Measurements from ENCODE around the gene BAZ1B. TPM values are rescaled to one million over a fixed set of nuclear protein-coding genes. Genes with fewer than 3 reads are reported as not detected.
"Not testable (repeated sequence)": the region's sequence is repeated elsewhere in the genome, so short reads cannot be mapped to it uniquely, and the experiment has no call there.

The BAZ1B gene
- total and polyA plus RNA-seq, 2 donors: 37.1 to 60.0 TPM

DNA sequence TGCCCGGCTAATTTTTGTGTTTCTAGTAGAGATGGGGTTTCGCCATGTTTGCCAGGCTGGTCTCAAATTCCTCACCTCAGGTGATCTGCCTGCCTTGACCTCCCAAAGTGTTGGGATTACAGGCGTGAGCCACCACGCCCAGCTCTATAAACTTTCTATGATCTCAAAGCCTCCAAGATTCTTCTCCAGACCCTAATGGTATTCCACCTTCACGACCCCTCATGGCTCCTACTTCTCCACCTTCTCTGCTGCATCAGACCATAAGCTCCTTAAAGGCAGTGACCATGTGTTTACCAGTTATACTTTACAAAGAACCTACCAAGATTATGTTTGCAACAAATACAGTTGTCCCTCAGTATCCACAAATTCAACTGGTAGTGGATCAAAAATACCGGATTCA lies 10.1 kb upstream of the BAZ1B start:
- 96% methylated on average over 6 of the region's 6 CpGs for WGBS
- Histone ChIP-seq H3K4me1 (ENCODE audit: insufficient read depth) (no peaks in the 10 kb centered on the region), H3K4me3 (ENCODE audit: low read depth, low read length) (no peak overlapping the region), H3K36me3 (ENCODE audit: insufficient read depth) (peaks cover 7% of the 10 kb centered on the region), H3K27ac (ENCODE audit: low read depth) (no peak overlapping the region)
- no peak for DNase-seq (ENCODE audit: extremely low spot score)

DNA sequence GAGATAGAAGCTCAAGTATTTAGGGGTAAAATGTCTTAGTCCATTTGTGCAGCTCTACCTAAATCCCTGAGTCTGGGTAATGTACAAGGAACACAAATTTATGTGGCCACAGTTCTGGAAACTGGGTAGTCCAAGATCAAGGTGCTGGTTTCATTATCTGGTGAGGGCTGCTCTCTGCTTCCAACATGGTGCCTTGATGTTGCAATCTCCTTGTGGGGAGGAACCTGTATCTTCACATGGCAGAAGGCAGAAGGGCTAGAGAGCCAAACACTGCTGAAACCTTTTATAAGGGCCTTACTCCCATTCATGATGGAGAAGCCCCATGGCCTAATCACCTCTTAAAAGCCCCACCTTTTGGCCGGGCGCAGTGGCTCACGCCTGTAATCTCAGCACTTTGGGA lies 8.7 kb upstream of the BAZ1B start:
- no peaks in the 10 kb centered on the region for H3K4me1 ChIP-seq (ENCODE audit: insufficient read depth)
- no peak overlapping the region for H3K4me3 ChIP-seq (ENCODE audit: low read depth, low read length)
- WGBS: 90% methylated on average over 3 of the region's 3 CpGs
- no peaks in the 10 kb centered on the region for H3K36me3 ChIP-seq (ENCODE audit: insufficient read depth)
- no peak overlapping the region for H3K27ac ChIP-seq (ENCODE audit: low read depth)
- DNase-seq (ENCODE audit: extremely low spot score): no peak

DNA sequence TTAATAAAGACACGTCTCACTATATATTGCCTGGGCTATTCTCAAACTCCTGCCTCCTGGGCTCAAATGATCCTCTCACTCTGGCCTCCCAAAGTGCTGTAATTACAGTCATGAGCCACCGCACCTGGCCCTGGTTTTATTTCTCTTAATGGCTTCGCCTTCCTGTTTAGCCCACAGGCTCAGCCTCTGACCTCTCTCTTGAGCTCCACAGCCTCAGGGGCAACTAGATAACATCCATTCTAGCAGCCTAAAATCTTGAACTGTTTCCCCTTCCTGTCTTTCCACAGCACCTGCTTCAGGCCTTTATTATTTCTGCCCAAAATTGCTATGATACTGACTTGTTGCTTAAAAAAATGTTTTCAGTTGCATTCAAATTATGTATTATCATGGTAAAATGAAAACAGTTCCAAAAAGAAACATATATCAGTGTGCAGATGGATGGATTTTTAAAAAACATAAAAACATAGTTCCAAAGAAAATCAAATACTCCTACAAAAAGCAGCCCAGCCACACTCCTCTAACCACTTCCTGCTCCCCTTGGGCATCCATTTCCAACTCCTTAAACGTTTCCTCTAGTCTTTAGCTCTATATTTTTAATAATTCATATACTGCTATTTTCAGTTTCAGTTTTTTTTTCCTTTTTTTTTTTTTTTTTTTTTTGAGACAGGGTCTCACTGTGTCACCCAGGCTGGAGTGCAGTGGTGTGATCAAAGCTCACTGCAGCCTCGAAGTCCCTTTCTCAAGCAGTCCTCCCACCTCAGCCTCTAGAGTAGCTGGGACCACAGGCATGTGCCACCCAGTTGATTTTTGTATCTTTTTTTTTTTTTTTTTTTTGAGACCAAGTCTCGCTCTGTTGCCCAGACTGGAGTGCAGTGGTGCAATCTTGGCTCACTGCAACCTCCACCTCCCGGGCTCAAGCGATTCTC lies 5.1 kb upstream of the BAZ1B start:
- 70% methylated on average over 8 of the region's 8 CpGs for WGBS
- no peak for DNase-seq (ENCODE audit: extremely low spot score)
- peak overlapping the region; percentile 18 for H3K27ac ChIP-seq (ENCODE audit: low read depth)

DNA sequence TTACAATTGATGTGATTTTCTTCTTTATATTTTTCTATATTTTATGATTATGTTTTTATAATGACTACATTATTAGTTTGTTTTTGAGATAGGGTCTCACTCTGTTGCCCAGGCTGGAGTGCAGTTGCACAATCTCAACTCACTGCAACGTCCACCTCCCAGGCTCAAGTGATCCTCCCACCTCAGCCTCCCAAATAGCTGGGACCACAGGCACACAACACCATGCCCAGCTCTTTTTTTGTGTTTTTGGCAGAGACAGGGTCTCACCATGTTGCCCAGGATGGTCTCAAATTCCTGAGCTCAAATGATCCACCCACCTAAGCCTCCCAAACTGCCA lies 4.0 kb upstream of the BAZ1B start:
- not testable (repeated sequence) for H3K36me3 ChIP-seq (ENCODE audit: insufficient read depth); DNase-seq (ENCODE audit: extremely low spot score); H3K4me3 ChIP-seq (ENCODE audit: low read depth, low read length); H3K4me1 ChIP-seq (ENCODE audit: insufficient read depth); H3K27ac ChIP-seq (ENCODE audit: low read depth)
- 71% methylated on average over 1 of the region's 1 CpG for WGBS

More for the DNA sequence above, 5.1 kb upstream of the BAZ1B start:
- Histone ChIP-seq H3K4me3 (ENCODE audit: low read depth, low read length) (no peak overlapping the region), H3K4me1 (ENCODE audit: insufficient read depth) (no peaks in the 10 kb centered on the region), H3K36me3 (ENCODE audit: insufficient read depth) (no peaks in the 10 kb centered on the region)

DNA sequence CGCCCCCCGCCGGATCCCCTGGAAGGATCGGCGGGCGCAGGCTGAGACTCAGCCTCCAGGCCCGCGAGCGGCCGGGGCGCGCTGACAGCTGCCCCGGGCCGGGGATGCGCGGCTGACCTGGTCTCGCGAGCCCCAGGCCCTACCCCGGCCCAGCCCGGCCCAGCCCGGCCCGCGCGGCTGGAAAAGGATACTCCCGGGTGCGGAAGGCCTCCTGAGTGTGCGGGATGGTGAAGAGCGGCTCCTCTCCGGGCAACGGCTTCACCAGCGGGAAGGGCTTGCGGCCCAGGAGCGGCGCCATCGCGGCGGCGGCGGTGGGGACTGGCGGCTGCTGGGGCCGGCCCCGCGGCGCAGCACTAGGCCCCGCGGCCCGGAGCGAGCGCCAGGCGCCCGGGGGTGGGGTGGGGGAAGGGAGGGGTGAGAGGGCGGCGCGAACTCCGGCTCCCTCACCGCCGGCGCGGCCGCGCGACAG lies 423 bp downstream of the BAZ1B start:
- Histone ChIP-seq H3K4me1 (ENCODE audit: insufficient read depth) (peaks cover 4% of the 10 kb centered on the region), H3K27ac (ENCODE audit: low read depth) (peak overlapping the region; percentile 93), H3K4me3 (ENCODE audit: low read depth, low read length) (peak overlapping the region; percentile 92), H3K36me3 (ENCODE audit: insufficient read depth) (no peaks in the 10 kb centered on the region)
- no peak for DNase-seq (ENCODE audit: extremely low spot score)
- WGBS: under 1% methylated on average over 62 of the region's 62 CpGs

DNA sequence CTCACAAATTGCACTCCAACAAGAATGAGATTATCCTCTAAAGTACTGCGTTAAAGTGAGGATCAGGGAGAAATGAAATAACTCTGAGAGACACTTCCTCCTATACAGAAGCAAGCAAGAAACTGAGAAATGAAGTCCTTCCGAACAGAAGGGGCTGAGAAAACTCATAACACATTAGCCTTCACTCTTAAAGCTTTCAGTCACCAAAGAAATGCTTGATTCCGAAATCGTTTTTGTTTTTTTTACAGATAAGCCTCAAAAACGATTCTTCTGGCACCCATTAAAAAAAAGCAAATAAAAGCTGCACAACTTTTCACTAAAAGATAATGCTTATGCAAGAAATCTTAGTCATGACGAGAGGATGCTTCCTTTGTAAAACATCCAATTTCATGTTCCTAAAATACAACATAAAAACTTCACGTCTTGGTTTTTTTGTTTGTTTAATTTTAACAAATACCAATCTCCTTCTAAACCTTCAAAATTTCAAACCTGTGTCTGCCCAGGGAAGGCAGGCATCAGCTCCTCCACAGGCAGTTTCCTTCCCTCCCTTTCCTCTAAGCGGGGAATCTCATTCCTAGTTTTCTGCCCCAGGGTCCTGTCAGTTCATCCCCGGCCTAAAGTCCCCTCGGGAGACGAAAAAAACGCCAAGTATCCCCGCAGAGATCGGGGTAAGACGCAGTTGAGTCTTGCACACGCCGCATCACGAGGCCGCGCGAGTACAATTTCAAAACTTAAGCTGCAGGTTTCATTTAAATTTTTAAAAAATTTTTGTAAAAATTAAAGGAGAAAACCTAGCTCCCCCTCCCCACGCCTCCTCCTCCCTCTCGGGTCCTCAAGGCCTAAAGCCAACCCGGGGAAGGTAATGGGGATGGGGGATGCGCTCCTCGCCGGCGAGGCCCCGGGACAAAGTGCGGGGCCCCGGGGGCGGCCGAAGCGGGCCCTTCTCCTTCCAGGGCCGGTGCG lies 1.1 kb downstream of the BAZ1B start:
- Histone ChIP-seq H3K4me3 (ENCODE audit: low read depth, low read length) (peak overlapping the region; percentile 92), H3K27ac (ENCODE audit: low read depth) (peak overlapping the region; percentile 93), H3K4me1 (ENCODE audit: insufficient read depth) (peaks cover 4% of the 10 kb centered on the region), H3K36me3 (ENCODE audit: insufficient read depth) (peaks cover 3% of the 10 kb centered on the region)
- WGBS: under 1% methylated on average over 36 of the region's 36 CpGs
- DNase-seq (ENCODE audit: extremely low spot score): no peak

DNA sequence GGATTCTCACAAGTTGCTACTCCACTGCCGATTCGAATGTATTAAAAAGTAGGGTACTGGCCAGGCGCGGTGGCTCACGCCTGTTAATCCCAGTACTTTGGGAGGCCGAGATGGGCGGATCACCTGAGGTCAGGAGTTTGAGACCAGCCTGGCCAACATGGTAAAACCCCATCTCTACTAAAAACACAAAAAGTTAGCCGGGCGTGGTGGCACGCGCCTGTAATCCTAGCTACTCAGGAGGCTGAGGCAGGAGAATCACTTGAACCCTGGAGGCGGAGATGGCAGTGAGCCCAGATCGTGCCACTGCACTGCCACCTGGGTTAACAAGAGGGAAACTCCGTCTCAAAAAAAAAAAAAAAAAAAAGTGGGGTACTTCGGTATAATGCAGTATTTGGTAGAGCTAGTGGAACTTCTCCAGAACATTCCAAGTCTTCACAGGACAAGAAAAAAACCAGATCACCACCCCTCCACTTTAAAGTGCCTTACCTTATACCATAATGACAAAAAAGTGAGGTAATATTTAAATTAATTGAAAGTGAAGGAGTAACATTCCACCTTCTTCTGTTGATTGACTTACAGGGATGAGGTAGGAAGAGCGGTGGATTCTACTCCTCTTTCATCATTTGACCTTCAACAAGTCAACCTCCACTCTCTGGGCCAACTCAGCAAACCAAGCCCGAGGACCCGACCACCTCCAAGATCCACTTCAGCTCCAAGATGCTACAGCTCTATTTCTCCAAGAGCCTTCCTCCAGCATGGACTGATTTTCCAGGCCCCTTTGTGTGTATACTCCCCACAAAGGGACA lies 2.0 kb downstream of the BAZ1B start:
- H3K27ac ChIP-seq (ENCODE audit: low read depth): no peak overlapping the region
- H3K4me1 ChIP-seq (ENCODE audit: insufficient read depth): peaks cover 4% of the 10 kb centered on the region
- WGBS: 70% methylated on average over 18 of the region's 18 CpGs
- no peak for DNase-seq (ENCODE audit: extremely low spot score)
- H3K4me3 ChIP-seq (ENCODE audit: low read depth, low read length): peak overlapping the region; percentile 92
- H3K36me3 ChIP-seq (ENCODE audit: insufficient read depth): peaks cover 3% of the 10 kb centered on the region

DNA sequence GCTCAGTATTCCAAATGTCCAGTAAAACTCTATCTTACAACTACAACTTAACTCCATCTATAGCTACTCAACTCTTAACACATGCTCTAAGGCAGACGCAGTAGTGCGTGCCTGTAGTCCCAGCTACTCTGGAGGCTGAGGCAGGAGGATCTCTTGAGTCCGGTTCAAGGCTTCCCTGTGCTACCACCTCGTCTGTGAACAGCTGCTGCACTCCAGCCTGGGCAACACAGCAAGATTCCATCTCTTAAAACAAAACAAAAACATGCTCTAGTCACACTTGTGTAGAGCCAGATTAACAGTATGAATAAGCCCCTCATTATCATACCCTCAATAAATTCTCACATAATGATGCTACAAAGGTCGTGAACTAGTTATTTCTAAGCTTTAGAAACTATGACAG lies 3.6 kb downstream of the BAZ1B start:
- H3K27ac ChIP-seq (ENCODE audit: low read depth): no peak overlapping the region
- peaks cover 3% of the 10 kb centered on the region for H3K36me3 ChIP-seq (ENCODE audit: insufficient read depth)
- no peak overlapping the region for H3K4me3 ChIP-seq (ENCODE audit: low read depth, low read length)
- H3K4me1 ChIP-seq (ENCODE audit: insufficient read depth): peaks cover 4% of the 10 kb centered on the region
- no peak for DNase-seq (ENCODE audit: extremely low spot score)
- 74% methylated on average over 5 of the region's 5 CpGs for WGBS

DNA sequence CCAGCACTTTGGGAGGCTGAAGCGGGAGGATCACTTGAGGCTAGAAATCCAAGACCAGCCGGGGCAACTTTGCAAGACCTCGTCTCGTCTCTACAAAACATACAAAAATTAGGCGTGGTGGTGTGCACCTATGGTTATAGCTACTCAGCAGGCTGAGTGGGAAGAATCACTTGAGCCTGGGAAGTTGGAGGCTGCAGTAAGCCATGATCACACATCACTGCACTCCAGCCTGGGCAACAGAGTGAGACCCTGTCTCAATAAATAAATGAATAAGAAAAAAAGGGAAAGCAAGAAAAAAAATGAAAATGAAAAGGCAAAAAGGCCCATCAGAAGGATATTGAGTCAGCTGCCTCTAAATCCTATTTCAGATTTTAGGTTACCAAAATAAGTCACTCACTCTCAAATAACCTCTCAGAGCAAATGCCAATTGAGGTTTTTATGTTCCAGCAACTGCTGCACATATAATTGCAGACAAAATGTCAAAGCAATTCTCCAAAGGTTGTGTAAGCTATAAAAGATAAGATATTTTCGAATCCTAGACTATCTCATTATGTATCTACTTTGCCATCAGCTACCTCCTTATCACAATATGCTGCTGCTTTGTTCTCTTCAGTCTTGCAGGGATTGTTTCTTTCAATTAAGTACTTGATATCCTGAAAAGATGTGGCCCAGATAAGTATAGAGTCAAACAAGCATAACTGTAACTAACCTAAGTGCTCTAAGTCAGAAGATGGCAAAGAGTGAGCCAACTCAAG lies 4.7 kb downstream of the BAZ1B start:
- Histone ChIP-seq H3K4me3 (ENCODE audit: low read depth, low read length) (no peak overlapping the region), H3K4me1 (ENCODE audit: insufficient read depth) (peaks cover 4% of the 10 kb centered on the region), H3K27ac (ENCODE audit: low read depth) (no peak overlapping the region), H3K36me3 (ENCODE audit: insufficient read depth) (peaks cover 3% of the 10 kb centered on the region)
- 89% methylated on average over 6 of the region's 6 CpGs for WGBS
- no peak for DNase-seq (ENCODE audit: extremely low spot score)

DNA sequence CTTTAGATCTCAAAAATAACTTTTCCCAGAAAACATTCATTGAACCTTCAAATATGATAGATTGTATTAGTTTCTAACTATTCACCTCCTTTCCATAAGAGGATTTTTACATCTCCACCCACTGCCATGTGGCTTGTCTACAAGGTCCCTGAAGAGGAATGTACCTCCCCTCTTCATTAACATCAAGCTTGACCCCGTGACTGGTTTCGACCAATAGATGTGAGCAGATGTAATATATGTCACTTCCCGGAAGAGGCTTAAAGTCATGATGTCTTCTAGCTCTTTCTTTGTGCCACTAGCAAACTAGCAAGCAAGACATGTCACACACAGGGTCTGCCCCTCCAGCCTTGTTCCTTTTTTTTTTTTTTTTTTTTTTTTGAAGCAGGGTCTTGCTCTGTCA lies 6.9 kb downstream of the BAZ1B start:
- Histone ChIP-seq H3K36me3 (ENCODE audit: insufficient read depth) (peaks cover 3% of the 10 kb centered on the region), H3K4me3 (ENCODE audit: low read depth, low read length) (no peak overlapping the region), H3K4me1 (ENCODE audit: insufficient read depth) (peaks cover 2% of the 10 kb centered on the region), H3K27ac (ENCODE audit: low read depth) (no peak overlapping the region)
- WGBS: 92% methylated on average over 3 of the region's 3 CpGs
- DNase-seq (ENCODE audit: extremely low spot score): no peak

DNA sequence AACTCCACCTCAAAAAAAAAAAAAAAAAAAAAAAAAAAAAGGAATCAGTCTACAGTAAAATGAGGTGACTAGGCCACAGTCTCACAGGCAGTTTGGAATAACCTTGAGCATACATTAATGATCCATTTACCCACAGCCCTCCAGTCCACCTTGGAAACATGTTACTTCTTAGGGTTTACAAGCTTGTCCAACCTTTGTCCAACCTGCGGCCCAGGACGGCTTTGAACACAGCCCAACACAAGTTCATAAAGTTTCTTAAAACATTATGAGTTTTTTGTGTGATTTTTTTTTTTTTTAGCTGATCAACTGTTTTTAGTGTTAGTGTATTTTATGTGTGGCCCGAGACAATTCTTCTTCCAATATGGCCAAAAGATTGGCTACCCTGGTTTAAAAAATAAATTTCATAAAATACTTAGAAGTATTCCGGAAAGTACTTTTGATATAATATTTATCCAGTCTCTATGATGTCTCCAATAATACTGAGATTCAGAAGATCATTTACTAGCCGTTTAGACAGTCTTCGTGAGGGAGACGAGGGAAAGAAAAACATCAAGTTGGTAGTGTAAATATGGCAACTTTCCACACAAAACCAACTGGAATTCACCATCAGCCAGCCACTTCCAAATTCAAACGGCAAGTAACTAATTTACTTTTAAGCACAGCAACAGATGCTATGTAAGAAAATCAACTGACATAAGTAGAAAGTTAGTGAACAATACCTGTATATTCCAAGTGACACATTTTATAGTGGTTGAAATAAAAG lies 9.9 kb downstream of the BAZ1B start:
- Histone ChIP-seq H3K27ac (ENCODE audit: low read depth) (no peak overlapping the region), H3K4me3 (ENCODE audit: low read depth, low read length) (no peak overlapping the region), H3K4me1 (ENCODE audit: insufficient read depth) (no peaks in the 10 kb centered on the region), H3K36me3 (ENCODE audit: insufficient read depth) (peaks cover 3% of the 10 kb centered on the region)
- WGBS: 71% methylated on average over 8 of the region's 8 CpGs
- DNase-seq (ENCODE audit: extremely low spot score): no peak

DNA sequence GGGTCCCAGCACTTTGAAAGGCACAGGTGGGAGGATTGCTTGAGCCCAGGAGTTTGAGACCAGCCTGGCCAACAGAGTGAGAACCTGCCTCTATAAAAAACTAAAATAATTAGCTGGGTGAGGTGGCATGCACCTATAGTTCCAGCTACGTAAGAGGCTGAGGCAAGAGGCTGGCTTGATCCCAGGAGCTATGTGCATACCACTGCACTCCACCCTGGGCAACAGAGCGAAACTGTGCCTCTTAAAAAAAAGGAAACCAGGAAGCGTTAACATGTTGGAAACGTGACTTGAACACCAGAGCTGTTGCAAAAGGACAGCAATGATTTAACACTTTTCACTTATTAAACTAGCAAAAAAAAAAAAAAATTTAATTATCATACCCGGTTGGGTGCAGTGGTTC lies 12.6 kb downstream of the BAZ1B start:
- WGBS: 88% methylated on average over 5 of the region's 5 CpGs
- DNase-seq (ENCODE audit: extremely low spot score): no peak
- Histone ChIP-seq H3K36me3 (ENCODE audit: insufficient read depth) (peaks cover 8% of the 10 kb centered on the region), H3K4me1 (ENCODE audit: insufficient read depth) (no peaks in the 10 kb centered on the region), H3K27ac (ENCODE audit: low read depth) (no peak overlapping the region), H3K4me3 (ENCODE audit: low read depth, low read length) (no peak overlapping the region)
